MG63 (cell line): Measurements from ENCODE around the gene JPH3. TPM values are rescaled to one million over a fixed set of nuclear protein-coding genes. Genes with fewer than 3 reads are reported as not detected.

Source experiments
- DNase-seq: peaks from one replicate; pipeline ENCODE4 v3.0.0-alpha.2; 2020
- H3K27me3 ChIP-seq: fragments of 250-450 bp; sonication (Bioruptor Pico); 2 replicates; pipeline ENCODE4 v1.5.1; 2020; ENCODE audit warnings: mild to moderate bottlenecking, moderate library complexity
- H3K36me3 ChIP-seq: fragments of 250-450 bp; sonication (Bioruptor Pico); 2 replicates; pipeline ENCODE4 v1.5.1; 2020; ENCODE audit warnings: mild to moderate bottlenecking, moderate library complexity
- H3K4me3 ChIP-seq: fragments of 250-450 bp; sonication (Bioruptor Pico); 2 replicates; pipeline ENCODE4 v1.5.1; 2020; ENCODE audit warnings: mild to moderate bottlenecking, moderate library complexity
- H3K9me3 ChIP-seq: fragments of 250-450 bp; sonication (Bioruptor Pico); 2 replicates; pipeline ENCODE4 v1.5.1; 2020; ENCODE audit warnings: mild to moderate bottlenecking, moderate library complexity
- total RNA-seq: library from RNA; depleted of rRNA; stranded (reverse); fragments of >200 nt; shearing (Covaris generic); gene quantifications from 2 replicates; pipeline ENCODE4 v1.2.3, GENCODE V29; 2014; ENCODE audit warnings: low replicate concordance

JPH3 gene
- total RNA-seq, 1 experiment from 2014 or later: 1.7 TPM

- DNase-seq: no peak
- H3K36me3 ChIP-seq: no peaks in the 10 kb centered on the region
- H3K4me3 ChIP-seq: no peak overlapping the region
- no peaks in the 10 kb centered on the region for H3K9me3 ChIP-seq
- no peaks in the 10 kb centered on the region for H3K27me3 ChIP-seq
These were observed 86.8 kb downstream of the JPH3 start for GRCh38 chr16:87688876-87689815.

- Histone ChIP-seq H3K9me3 (no peaks in the 10 kb centered on the region), H3K27me3 (no peaks in the 10 kb centered on the region), H3K36me3 (no peaks in the 10 kb centered on the region), H3K4me3 (no peak overlapping the region)
- DNase-seq: no peak
These were observed 87.7 kb downstream of the JPH3 start for GRCh38 chr16:87689956-87690465.

- H3K36me3 ChIP-seq: no peaks in the 10 kb centered on the region
- no peaks in the 10 kb centered on the region for H3K27me3 ChIP-seq
- H3K4me3 ChIP-seq: no peak overlapping the region
- no peak for DNase-seq
- no peaks in the 10 kb centered on the region for H3K9me3 ChIP-seq
These were observed 88.8 kb downstream of the JPH3 start for GRCh38 chr16:87690911-87691685.

- H3K9me3 ChIP-seq: no peaks in the 10 kb centered on the region
- H3K4me3 ChIP-seq: no peak overlapping the region
- no peak for DNase-seq
- no peaks in the 10 kb centered on the region for H3K36me3 ChIP-seq
- H3K27me3 ChIP-seq: no peaks in the 10 kb centered on the region
These were observed 89.4 kb downstream of the JPH3 start for GRCh38 chr16:87691686-87692079.

- Histone ChIP-seq H3K9me3 (no peaks in the 10 kb centered on the region), H3K4me3 (no peak overlapping the region), H3K36me3 (no peaks in the 10 kb centered on the region), H3K27me3 (no peaks in the 10 kb centered on the region)
- no peak for DNase-seq
These were observed 89.9 kb downstream of the JPH3 start for GRCh38 chr16:87692176-87692575.

- Histone ChIP-seq H3K9me3 (no peaks in the 10 kb centered on the region), H3K36me3 (no peaks in the 10 kb centered on the region), H3K27me3 (no peaks in the 10 kb centered on the region), H3K4me3 (no peak overlapping the region)
- no peak for DNase-seq
These were observed 90.4 kb downstream of the JPH3 start for GRCh38 chr16:87692756-87693155.

GRCh38 chr16:87693827-87694226 is 91.5 kb downstream of the JPH3 start:
- Histone ChIP-seq H3K4me3 (no peak overlapping the region), H3K27me3 (no peaks in the 10 kb centered on the region), H3K9me3 (no peaks in the 10 kb centered on the region), H3K36me3 (no peaks in the 10 kb centered on the region)
- no peak for DNase-seq

GRCh38 chr16:87694441-87695125 is 92.3 kb downstream of the JPH3 start:
- no peak for DNase-seq
- Histone ChIP-seq H3K27me3 (no peaks in the 10 kb centered on the region), H3K9me3 (no peaks in the 10 kb centered on the region), H3K36me3 (no peaks in the 10 kb centered on the region), H3K4me3 (no peak overlapping the region)

GRCh38 chr16:87695534-87695933 is 93.2 kb downstream of the JPH3 start:
- no peak for DNase-seq
- Histone ChIP-seq H3K36me3 (no peaks in the 10 kb centered on the region), H3K4me3 (no peak overlapping the region), H3K27me3 (no peaks in the 10 kb centered on the region), H3K9me3 (no peaks in the 10 kb centered on the region)

GRCh38 chr16:87696726-87697125 is 94.4 kb downstream of the JPH3 start:
- Histone ChIP-seq H3K36me3 (no peaks in the 10 kb centered on the region), H3K27me3 (no peaks in the 10 kb centered on the region), H3K9me3 (no peaks in the 10 kb centered on the region), H3K4me3 (no peak overlapping the region)
- DNase-seq: no peak

GRCh38 chr16:87697256-87697655 is 94.9 kb downstream of the JPH3 start:
- Histone ChIP-seq H3K4me3 (no peak overlapping the region), H3K27me3 (no peaks in the 10 kb centered on the region), H3K36me3 (no peaks in the 10 kb centered on the region), H3K9me3 (no peaks in the 10 kb centered on the region)
- no peak for DNase-seq

GRCh38 chr16:87697792-87698191 is 95.5 kb downstream of the JPH3 start:
- Histone ChIP-seq H3K4me3 (no peak overlapping the region), H3K36me3 (no peaks in the 10 kb centered on the region), H3K27me3 (no peaks in the 10 kb centered on the region), H3K9me3 (no peaks in the 10 kb centered on the region)
- DNase-seq: no peak

GRCh38 chr16:87698241-87698640 is 95.9 kb downstream of the JPH3 start:
- Histone ChIP-seq H3K4me3 (no peak overlapping the region), H3K27me3 (no peaks in the 10 kb centered on the region), H3K9me3 (no peaks in the 10 kb centered on the region), H3K36me3 (no peaks in the 10 kb centered on the region)
- no peak for DNase-seq

- no peak for DNase-seq
- no peaks in the 10 kb centered on the region for H3K36me3 ChIP-seq
- H3K9me3 ChIP-seq: no peaks in the 10 kb centered on the region
- no peak overlapping the region for H3K4me3 ChIP-seq
- no peaks in the 10 kb centered on the region for H3K27me3 ChIP-seq
These were observed 96.4 kb downstream of the JPH3 start for GRCh38 chr16:87698676-87699199.

GRCh38 chr16:87700406-87701077 is 98.2 kb downstream of the JPH3 start:
- no peak for DNase-seq
- Histone ChIP-seq H3K27me3 (no peaks in the 10 kb centered on the region), H3K36me3 (no peaks in the 10 kb centered on the region), H3K4me3 (no peak overlapping the region), H3K9me3 (no peaks in the 10 kb centered on the region)

- no peaks in the 10 kb centered on the region for H3K9me3 ChIP-seq
- DNase-seq: no peak
- H3K4me3 ChIP-seq: no peak overlapping the region
- no peaks in the 10 kb centered on the region for H3K36me3 ChIP-seq
- no peaks in the 10 kb centered on the region for H3K27me3 ChIP-seq
These were observed 98.8 kb downstream of the JPH3 start for GRCh38 chr16:87701078-87701460.
